ENCODE data around the gene DPP6.

Gene DPP6

DNA sequence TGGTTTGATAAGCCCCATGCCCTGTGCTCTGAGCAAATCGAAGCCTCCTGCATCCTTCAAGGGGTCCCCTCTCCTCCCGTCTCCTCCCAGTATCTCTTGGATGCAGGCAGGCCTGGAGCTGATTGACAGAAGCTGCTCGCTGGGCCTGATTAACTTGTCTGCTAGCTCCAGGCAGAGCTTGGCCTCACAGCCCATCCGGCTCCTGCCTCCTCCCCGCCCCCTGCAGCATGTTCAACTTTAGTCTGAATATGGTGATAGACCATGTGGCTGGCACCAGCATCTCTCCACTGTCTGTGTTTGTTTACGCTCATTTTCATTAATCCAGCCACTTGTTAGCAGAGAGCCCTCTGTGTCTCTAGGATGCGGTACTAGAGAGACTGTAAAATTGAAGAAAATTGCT, 432.2 kb downstream of the DPP6 start:
- TF ChIP-seq JUND (IDR thresholded peaks at IDR 0.05; ENCODE audit: low read depth), result no peak
- in situ Hi-C loops (cut with HindIII; ENCODE audit: low pct_unique_long_range_greater_than_20kb, low sequenced_read_pairs), result no loop called here

DNA sequence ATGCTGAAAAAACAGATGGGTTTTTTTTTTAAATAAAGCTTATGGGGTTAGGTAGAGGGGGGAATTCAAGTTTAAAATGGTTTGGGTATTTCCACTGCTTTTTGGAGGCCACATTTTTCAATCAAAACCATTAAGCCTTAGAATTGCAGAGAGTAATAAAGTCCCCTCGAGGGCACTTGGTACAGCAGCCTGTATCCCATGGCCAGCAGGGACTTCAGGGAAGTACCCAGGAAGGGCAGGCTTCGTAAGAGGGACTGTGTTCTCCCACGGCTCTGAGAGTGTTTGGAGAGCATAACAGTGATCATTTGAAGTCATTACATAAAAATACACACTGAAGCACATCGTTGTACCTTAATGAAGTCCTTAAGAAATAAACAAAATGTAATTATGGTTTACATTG, 432.7 kb downstream of the DPP6 start:
- in situ Hi-C loops (cut with HindIII; ENCODE audit: low pct_unique_long_range_greater_than_20kb, low sequenced_read_pairs), result no loop called here
- no peak for DNase-seq (ENCODE audit: low read depth in 1 of 2, low spot score in 1 of 2)
- TF ChIP-seq JUND (IDR thresholded peaks at IDR 0.05; ENCODE audit: low read depth), result no peak

More for the DNA sequence above, 432.2 kb downstream of the DPP6 start:
- DNase-seq (ENCODE audit: low read depth in 1 of 2, low spot score in 1 of 2), result no peak

DNA sequence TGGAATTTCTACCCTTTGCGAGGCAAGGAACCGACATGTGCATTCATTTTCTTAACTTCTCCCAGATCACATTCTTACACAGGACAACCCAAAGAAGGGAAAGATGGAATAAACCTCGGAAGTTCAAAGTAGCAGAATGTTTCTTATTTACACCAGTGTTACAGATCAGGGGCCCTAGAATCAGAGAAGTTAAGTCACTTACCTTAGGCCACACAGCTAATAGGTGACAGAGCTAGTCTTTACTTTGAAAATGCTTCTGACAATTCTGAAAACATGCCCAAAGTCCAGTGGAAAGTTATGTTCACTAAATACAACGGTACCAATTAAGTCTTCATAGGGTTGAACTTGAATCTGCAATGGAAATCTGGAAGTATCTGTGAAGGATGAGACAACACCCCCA, 437.7 kb downstream of the DPP6 start:
- in situ Hi-C loops (cut with HindIII; ENCODE audit: low pct_unique_long_range_greater_than_20kb, low sequenced_read_pairs), result no loop called here
- no peak for DNase-seq (ENCODE audit: low read depth in 1 of 2, low spot score in 1 of 2)
- no peak for TF ChIP-seq JUND (IDR thresholded peaks at IDR 0.05; ENCODE audit: low read depth)

- no peak for TF ChIP-seq JUND (IDR thresholded peaks at IDR 0.05; ENCODE audit: low read depth)
- no peak for DNase-seq (ENCODE audit: low read depth in 1 of 2, low spot score in 1 of 2)
- in situ Hi-C loops (cut with HindIII; ENCODE audit: low pct_unique_long_range_greater_than_20kb, low sequenced_read_pairs), result no loop called here
Observed at GRCh38 chr7:154493594-154493993, 441.4 kb downstream of the DPP6 start.

GRCh38 chr7:154497751-154498150, 445.6 kb downstream of the DPP6 start:
- no peak for DNase-seq (ENCODE audit: low read depth in 1 of 2, low spot score in 1 of 2)
- in situ Hi-C loops (cut with HindIII; ENCODE audit: low pct_unique_long_range_greater_than_20kb, low sequenced_read_pairs), result no loop called here
- no peak for TF ChIP-seq JUND (IDR thresholded peaks at IDR 0.05; ENCODE audit: low read depth)

GRCh38 chr7:154503962-154504550, 451.9 kb downstream of the DPP6 start:
- TF ChIP-seq JUND (IDR thresholded peaks at IDR 0.05; ENCODE audit: low read depth), result no peak
- in situ Hi-C loops (cut with HindIII; ENCODE audit: low pct_unique_long_range_greater_than_20kb, low sequenced_read_pairs), result no loop called here
- DNase-seq (ENCODE audit: low read depth in 1 of 2, low spot score in 1 of 2), result peak; percentile 13 to 42

- TF ChIP-seq JUND (IDR thresholded peaks at IDR 0.05; ENCODE audit: low read depth), result no peak
- DNase-seq (ENCODE audit: low read depth in 1 of 2, low spot score in 1 of 2), result no peak
- in situ Hi-C loops (cut with HindIII; ENCODE audit: low pct_unique_long_range_greater_than_20kb, low sequenced_read_pairs), result no loop called here
Observed at GRCh38 chr7:154504918-154505317, 452.7 kb downstream of the DPP6 start.

- no peak for TF ChIP-seq JUND (IDR thresholded peaks at IDR 0.05; ENCODE audit: low read depth)
- DNase-seq (ENCODE audit: low read depth in 1 of 2, low spot score in 1 of 2), result no peak
- in situ Hi-C loops (cut with HindIII; ENCODE audit: low pct_unique_long_range_greater_than_20kb, low sequenced_read_pairs), result no loop called here
Observed at GRCh38 chr7:154505362-154505761, 453.2 kb downstream of the DPP6 start.

DNA sequence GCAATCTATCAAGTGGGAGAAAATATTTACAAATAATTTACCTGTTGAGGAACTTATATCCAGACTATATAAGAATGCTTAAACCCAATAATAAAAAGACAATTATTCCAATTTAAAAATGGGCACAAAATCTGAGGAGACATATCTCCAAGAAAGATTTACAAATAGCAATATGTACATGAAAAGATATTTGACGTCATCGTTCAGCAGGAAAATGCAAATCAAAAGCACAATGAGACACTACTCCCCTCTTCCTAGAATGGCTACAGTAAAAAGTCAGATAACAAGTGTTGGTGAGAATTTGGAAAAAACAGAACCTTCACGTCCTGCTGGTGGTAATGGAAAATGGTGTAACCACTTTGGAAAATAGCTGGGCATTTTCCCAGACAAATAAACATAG, 457.0 kb downstream of the DPP6 start:
- in situ Hi-C loops (cut with HindIII; ENCODE audit: low pct_unique_long_range_greater_than_20kb, low sequenced_read_pairs), result no loop called here
- TF ChIP-seq JUND (IDR thresholded peaks at IDR 0.05; ENCODE audit: low read depth), result no peak

GRCh38 chr7:154512121-154512833, 460.1 kb downstream of the DPP6 start:
- no peak for DNase-seq (ENCODE audit: low read depth in 1 of 2, low spot score in 1 of 2)
- in situ Hi-C loops (cut with HindIII; ENCODE audit: low pct_unique_long_range_greater_than_20kb, low sequenced_read_pairs), result no loop called here
- TF ChIP-seq JUND (IDR thresholded peaks at IDR 0.05; ENCODE audit: low read depth), result no peak

More for the DNA sequence above, 457.0 kb downstream of the DPP6 start:
- no peak for DNase-seq (ENCODE audit: low read depth in 1 of 2, low spot score in 1 of 2)

- TF ChIP-seq JUND (IDR thresholded peaks at IDR 0.05; ENCODE audit: low read depth), result no peak
- in situ Hi-C loops (cut with HindIII; ENCODE audit: low pct_unique_long_range_greater_than_20kb, low sequenced_read_pairs), result no loop called here
- no peak for DNase-seq (ENCODE audit: low read depth in 1 of 2, low spot score in 1 of 2)
Observed at GRCh38 chr7:154517768-154518167, 465.6 kb downstream of the DPP6 start.

- TF ChIP-seq JUND (IDR thresholded peaks at IDR 0.05; ENCODE audit: low read depth), result no peak
- in situ Hi-C loops (cut with HindIII; ENCODE audit: low pct_unique_long_range_greater_than_20kb, low sequenced_read_pairs), result no loop called here
- no peak for DNase-seq (ENCODE audit: low read depth in 1 of 2, low spot score in 1 of 2)
Observed at GRCh38 chr7:154519229-154519628, 467.0 kb downstream of the DPP6 start.

- in situ Hi-C loops (cut with HindIII; ENCODE audit: low pct_unique_long_range_greater_than_20kb, low sequenced_read_pairs), result no loop called here
- TF ChIP-seq JUND (IDR thresholded peaks at IDR 0.05; ENCODE audit: low read depth), result no peak
- no peak for DNase-seq (ENCODE audit: low read depth in 1 of 2, low spot score in 1 of 2)
Observed at GRCh38 chr7:154530136-154530535, 477.9 kb downstream of the DPP6 start.

DNA sequence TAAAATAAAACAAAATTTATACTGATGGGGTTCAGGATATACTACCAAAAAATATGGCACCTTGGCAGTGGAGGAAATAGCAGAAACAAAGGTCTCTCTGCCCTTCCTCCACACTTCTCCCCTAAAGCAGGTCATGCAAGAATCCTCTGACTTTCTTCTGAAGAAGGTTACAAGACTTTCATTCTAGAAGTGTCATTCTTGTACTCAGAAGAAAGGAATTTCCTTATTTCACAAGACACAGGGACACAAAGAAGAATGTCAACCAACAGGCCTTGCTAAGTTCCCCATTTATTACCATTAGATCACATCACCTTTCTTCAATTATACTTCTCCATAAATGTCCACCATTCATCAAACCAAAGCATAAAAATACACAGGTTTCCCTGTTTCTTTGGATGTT, 480.6 kb downstream of the DPP6 start:
- TF ChIP-seq JUND (IDR thresholded peaks at IDR 0.05; ENCODE audit: low read depth), result no peak
- in situ Hi-C loops (cut with HindIII; ENCODE audit: low pct_unique_long_range_greater_than_20kb, low sequenced_read_pairs), result no loop called here
- DNase-seq (ENCODE audit: low read depth in 1 of 2, low spot score in 1 of 2), result no peak
